Tongue (tissue), 2 donors: Measurements from ENCODE around the gene LAIR1. TPM values are rescaled to one million over a fixed set of nuclear protein-coding genes. Genes with fewer than 3 reads are reported as not detected.
"Not testable (repeated sequence)": the region's sequence is repeated elsewhere in the genome, so short reads cannot be mapped to it uniquely, and the experiment has no call there.

Experiments
- DNase-seq: peaks from one replicate; pipeline ENCODE4 v3.0.0-alpha.2; 2015
- total RNA-seq: library from RNA; depleted of rRNA; stranded (reverse); fragments of >200 nt; gene quantifications from one replicate; pipeline ENCODE4 v1.2.3, GENCODE V29; 2014

Gene LAIR1
- total RNA-seq, 1 donor from 2014 or later = 8.8 TPM

- no peak for DNase-seq
Measured at GRCh38 chr19:54341295-54341694, 23.4 kb downstream of the LAIR1 start.

GRCh38 chr19:54339646-54340358 lies 24.9 kb downstream of the LAIR1 start:
- DNase-seq = no peak

GRCh38 chr19:54338521-54338920 lies 26.2 kb downstream of the LAIR1 start:
- DNase-seq = no peak

- no peak for DNase-seq
Measured at GRCh38 chr19:54337858-54338230, 26.9 kb downstream of the LAIR1 start.

- DNase-seq = no peak
Measured at GRCh38 chr19:54336893-54337857, 27.6 kb downstream of the LAIR1 start.

- no peak for DNase-seq
Measured at GRCh38 chr19:54335979-54336892, 28.5 kb downstream of the LAIR1 start.

- no peak for DNase-seq
Measured at GRCh38 chr19:54335164-54335563, 29.6 kb downstream of the LAIR1 start.

GRCh38 chr19:54333586-54334298 lies 31.0 kb downstream of the LAIR1 start:
- no peak for DNase-seq

- DNase-seq = no peak
Measured at GRCh38 chr19:54332149-54332548, 32.6 kb downstream of the LAIR1 start.

- DNase-seq = no peak
Measured at GRCh38 chr19:54331626-54332025, 33.1 kb downstream of the LAIR1 start.

GRCh38 chr19:54329476-54330165 lies 35.1 kb downstream of the LAIR1 start:
- no peak for DNase-seq

- not testable (repeated sequence) for DNase-seq
Measured at GRCh38 chr19:54328781-54329180, 36.0 kb downstream of the LAIR1 start.

GRCh38 chr19:54325631-54326030 lies 39.1 kb downstream of the LAIR1 start:
- no peak for DNase-seq

GRCh38 chr19:54325194-54325621 lies 39.5 kb downstream of the LAIR1 start:
- DNase-seq = peak; percentile 54

- no peak for DNase-seq
Measured at GRCh38 chr19:54324071-54324470, 40.7 kb downstream of the LAIR1 start.

- DNase-seq = not testable (repeated sequence)
Measured at GRCh38 chr19:54322934-54323333, 41.8 kb downstream of the LAIR1 start.

- not testable (repeated sequence) for DNase-seq
Measured at GRCh38 chr19:54322295-54322694, 42.4 kb downstream of the LAIR1 start.

- DNase-seq = no peak
Measured at GRCh38 chr19:54319892-54320670, 44.6 kb downstream of the LAIR1 start.

- no peak for DNase-seq
Measured at GRCh38 chr19:54319049-54319448, 45.7 kb downstream of the LAIR1 start.

- DNase-seq = no peak
Measured at GRCh38 chr19:54317965-54318240, 46.8 kb downstream of the LAIR1 start.
